22Rv1 (cell line): ENCODE results near the gene PTX3.

Experiments used
- ZFX ChIP-seq: fragments of 450-650 bp; IDR thresholded peaks from 2 replicates; pipeline ENCODE4 v1.6.1; 2017; ENCODE audit warnings: antibody characterized with exemption, borderline replicate concordance
- TF ChIP-seq, protein P1 (sequence below): fragments of 450-650 bp; IDR thresholded peaks from 2 replicates; pipeline ENCODE4 v1.5.1; 2017; ENCODE audit warnings: mild to moderate bottlenecking

DNA sequence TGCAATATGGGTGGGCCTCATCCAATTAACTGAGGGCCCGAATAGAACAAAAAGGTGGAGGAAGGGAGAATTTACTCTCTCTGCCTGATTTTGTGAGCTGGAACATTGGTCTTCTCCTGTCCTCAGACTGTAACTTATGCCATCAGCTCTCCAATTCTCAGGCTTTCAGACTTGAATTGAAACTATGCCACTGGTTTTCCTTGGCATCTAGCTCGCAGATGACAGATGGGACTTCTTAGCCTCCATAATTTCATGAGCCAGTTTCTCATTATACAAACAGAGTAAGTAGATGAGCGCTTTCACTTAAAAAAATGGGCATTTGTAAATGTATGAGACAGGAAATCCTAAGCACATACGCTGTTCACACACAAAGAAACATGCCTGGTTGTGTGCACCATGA, 8.7 kb upstream of the PTX3 start:
- TF ChIP-seq, protein P1, sequence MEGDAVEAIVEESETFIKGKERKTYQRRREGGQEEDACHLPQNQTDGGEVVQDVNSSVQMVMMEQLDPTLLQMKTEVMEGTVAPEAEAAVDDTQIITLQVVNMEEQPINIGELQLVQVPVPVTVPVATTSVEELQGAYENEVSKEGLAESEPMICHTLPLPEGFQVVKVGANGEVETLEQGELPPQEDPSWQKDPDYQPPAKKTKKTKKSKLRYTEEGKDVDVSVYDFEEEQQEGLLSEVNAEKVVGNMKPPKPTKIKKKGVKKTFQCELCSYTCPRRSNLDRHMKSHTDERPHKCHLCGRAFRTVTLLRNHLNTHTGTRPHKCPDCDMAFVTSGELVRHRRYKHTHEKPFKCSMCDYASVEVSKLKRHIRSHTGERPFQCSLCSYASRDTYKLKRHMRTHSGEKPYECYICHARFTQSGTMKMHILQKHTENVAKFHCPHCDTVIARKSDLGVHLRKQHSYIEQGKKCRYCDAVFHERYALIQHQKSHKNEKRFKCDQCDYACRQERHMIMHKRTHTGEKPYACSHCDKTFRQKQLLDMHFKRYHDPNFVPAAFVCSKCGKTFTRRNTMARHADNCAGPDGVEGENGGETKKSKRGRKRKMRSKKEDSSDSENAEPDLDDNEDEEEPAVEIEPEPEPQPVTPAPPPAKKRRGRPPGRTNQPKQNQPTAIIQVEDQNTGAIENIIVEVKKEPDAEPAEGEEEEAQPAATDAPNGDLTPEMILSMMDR: no peak
- no peak for TF ChIP-seq ZFX
